Inferior parietal cortex (tissue), 1 donor: ENCODE measurements around the gene LEP.

Experiments
- DNase-seq: peaks from one replicate; pipeline ENCODE4 v3.0.0-alpha.2; 2016; ENCODE audit errors: extremely low spot score

The LEP gene

GRCh38 chr7:128244861-128245260, 3.8 kb downstream of the LEP start:
- no peak for DNase-seq

GRCh38 chr7:128247108-128247507, 6.0 kb downstream of the LEP start:
- no peak for DNase-seq

DNA sequence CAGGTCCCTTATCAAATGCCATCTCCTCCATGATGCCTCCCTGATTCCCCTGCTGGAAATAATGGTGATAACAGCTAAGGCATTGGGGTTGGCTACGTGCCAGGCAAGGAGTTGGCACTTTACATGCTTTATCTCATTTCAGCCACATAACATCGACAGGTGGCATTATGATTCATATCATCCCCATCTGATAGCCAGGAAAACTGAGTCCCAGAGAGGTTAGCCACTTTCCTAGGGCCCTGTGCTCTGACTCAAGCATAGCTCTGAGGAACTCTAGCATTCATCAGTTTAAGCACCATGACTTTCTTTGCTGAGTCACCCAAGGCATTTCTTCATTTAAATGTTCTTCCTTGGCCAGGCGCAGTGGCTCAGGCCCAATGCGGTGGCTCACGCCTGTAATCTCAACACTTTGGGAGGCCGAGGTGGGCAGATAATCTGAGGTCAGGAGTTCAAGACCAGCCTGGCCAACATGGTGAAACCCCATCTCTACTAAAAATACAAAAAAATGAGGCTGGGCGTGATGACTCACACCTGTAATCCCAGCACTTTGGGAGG, 6.6 kb downstream of the LEP start:
- DNase-seq: no peak

- no peak for DNase-seq
Observed at GRCh38 chr7:128251337-128251736, 10.3 kb downstream of the LEP start.

DNA sequence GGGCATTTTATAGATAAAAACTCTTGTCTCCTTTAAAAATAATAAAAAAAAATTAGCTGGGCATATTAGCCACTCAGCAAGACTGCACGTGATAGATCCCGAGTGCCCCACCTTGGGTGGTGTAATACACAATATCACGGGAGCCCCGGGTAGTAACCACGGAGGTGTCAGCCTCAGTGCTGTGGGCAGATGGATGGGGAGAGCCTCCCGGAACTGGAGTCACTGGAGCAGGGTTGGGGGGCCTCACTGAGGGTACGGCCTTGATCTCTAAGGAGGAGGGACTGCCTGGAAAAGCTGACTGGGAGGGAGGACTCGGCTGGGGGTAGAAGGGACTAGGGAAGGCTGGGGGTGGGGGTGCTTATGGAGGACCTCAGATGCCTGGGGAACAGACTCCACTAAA, 12.6 kb downstream of the LEP start:
- DNase-seq: no peak

DNA sequence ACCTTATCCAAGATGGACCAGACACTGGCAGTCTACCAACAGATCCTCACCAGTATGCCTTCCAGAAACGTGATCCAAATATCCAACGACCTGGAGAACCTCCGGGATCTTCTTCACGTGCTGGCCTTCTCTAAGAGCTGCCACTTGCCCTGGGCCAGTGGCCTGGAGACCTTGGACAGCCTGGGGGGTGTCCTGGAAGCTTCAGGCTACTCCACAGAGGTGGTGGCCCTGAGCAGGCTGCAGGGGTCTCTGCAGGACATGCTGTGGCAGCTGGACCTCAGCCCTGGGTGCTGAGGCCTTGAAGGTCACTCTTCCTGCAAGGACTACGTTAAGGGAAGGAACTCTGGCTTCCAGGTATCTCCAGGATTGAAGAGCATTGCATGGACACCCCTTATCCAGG, 13.4 kb downstream of the LEP start:
- no peak for DNase-seq

DNA sequence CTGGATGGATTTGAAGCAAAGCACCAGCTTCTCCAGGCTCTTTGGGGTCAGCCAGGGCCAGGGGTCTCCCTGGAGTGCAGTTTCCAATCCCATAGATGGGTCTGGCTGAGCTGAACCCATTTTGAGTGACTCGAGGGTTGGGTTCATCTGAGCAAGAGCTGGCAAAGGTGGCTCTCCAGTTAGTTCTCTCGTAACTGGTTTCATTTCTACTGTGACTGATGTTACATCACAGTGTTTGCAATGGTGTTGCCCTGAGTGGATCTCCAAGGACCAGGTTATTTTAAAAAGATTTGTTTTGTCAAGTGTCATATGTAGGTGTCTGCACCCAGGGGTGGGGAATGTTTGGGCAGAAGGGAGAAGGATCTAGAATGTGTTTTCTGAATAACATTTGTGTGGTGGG, 14.2 kb downstream of the LEP start:
- DNase-seq: no peak

- DNase-seq: no peak
Observed at GRCh38 chr7:128257458-128257857, 16.4 kb downstream of the LEP start.

GRCh38 chr7:128259131-128260061, 18.3 kb downstream of the LEP start:
- DNase-seq: no peak

DNA sequence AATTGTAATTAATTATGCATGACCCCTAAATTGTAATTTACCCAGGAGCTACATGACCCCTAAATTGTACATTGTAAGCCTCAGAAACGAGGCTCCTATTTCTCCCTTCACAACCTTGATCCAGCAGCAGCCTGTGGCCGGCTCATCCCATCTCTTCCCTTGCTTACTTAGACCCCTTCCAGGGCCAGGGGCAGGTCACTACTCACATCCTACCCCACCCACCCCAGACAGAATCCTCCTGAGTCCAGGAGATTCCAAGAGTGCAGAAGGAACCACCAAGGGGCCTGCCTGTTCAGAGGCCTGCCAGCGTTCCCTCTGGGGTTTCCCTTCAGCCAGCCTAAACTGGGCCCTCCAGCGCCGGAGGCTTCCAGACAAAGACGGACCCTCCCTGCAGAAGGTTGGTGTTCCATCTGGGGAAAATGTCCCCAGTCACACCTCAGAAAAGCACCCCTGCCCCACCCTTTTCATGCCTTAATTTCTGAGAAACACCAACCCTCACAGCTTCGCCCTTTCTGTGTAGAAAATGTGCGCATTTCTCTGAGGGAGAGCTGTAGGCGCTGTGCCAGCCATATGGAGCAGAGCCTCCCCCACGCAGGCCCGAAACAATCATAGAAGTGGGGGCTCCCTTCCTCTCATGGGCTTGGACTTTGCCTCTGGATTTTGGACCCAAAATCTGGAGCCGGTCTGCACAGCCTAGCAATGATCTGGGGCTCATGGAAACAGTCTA, 19.2 kb downstream of the LEP start:
- no peak for DNase-seq

GRCh38 chr7:128262273-128263028, 21.4 kb downstream of the LEP start:
- DNase-seq: no peak

DNA sequence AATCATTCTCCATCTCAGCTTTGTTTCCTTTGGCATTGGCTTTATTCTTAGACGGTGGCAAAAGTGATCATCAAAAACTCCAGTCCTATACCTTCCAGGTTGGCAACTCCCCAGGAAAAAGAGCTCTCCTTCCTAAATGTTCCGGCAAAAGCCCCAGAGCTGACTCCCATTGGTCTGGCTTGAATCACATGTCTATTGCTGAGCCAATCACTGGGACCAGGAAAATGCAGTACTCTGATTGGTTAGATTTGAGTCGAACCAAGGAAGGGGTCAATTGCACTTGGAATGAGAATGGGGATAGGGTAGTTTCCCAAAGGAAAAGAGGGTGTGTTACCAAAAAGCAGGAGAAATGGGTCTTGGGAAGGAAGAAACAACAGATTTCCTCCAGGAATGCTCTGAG, 22.3 kb downstream of the LEP start:
- no peak for DNase-seq

GRCh38 chr7:128264477-128264876, 23.4 kb downstream of the LEP start:
- DNase-seq: no peak

- no peak for DNase-seq
Observed at GRCh38 chr7:128265156-128265905, 24.3 kb downstream of the LEP start.

GRCh38 chr7:128265906-128266300, 24.8 kb downstream of the LEP start:
- DNase-seq: no peak

DNA sequence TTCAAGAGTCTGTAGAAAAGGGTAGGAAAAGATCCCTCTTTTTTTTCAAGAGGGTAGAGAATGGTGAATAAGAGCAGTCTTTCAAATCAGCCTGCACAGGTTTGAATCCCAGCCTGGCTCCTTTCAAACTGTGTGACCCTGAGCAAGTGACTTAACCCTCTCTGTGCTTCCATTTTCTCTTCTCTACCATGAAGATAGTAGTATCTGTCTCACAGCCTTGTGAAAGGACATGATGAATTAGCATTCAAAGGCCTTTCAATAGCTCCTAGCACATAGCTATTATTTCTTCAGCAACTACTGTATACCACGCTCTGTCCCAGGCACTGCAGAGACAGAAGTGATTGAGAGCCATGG, 25.4 kb downstream of the LEP start:
- no peak for DNase-seq

- peak; percentile 51 for DNase-seq
Observed at GRCh38 chr7:128266883-128267594, 26.0 kb downstream of the LEP start.

GRCh38 chr7:128267595-128267924, 26.5 kb downstream of the LEP start:
- no peak for DNase-seq

- DNase-seq: no peak
Observed at GRCh38 chr7:128268233-128268632, 27.2 kb downstream of the LEP start.

DNA sequence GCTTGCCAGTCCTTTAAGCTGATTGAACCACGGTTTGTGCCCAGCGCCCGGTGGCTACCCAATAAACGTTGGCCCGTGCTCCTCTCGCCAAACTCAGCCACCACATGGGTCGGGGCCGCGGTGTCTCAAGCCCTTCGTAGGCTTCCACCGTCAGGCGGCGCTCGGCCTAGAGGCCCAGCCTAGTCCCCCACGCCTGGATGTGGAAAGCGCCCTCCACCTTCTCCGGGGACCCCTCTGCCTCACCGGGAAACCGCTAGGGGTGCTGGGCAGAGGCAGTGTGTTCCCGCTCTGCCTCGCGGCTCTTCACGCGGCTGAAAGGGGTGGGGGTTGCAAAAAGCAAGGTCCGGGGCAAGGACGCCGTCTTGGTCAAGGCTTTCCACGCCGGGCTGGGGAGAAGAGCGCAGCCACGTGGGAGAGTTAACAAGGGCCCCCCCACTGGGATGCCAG, 29.8 kb downstream of the LEP start:
- no peak for DNase-seq

- DNase-seq: peak; percentile 15
Observed at GRCh38 chr7:128271471-128271941, 30.4 kb downstream of the LEP start.
